GM21423 (cell line): ENCODE measurements around the gene CHN2.

ENCODE experiments used
- ATAC-seq: cut with Tn5 transposase; IDR thresholded peaks from one replicate; pipeline ENCODE4 v1.9.1; 2021; ENCODE audit warnings: mild to moderate bottlenecking, moderate library complexity; ENCODE audit not compliant: unreplicated experiment

Gene CHN2

GRCh38 chr7:29483219-29484104 lies 288.9 kb downstream of the CHN2 start:
- ATAC-seq: no peak

- no peak for ATAC-seq
These were observed 289.7 kb downstream of the CHN2 start for GRCh38 chr7:29484280-29484679.

- ATAC-seq: no peak
These were observed 291.0 kb downstream of the CHN2 start for GRCh38 chr7:29485339-29486190.

GRCh38 chr7:29486191-29486700 lies 291.7 kb downstream of the CHN2 start:
- no peak for ATAC-seq

GRCh38 chr7:29487424-29487823 lies 292.8 kb downstream of the CHN2 start:
- ATAC-seq: no peak

GRCh38 chr7:29488203-29488970 lies 293.8 kb downstream of the CHN2 start:
- no peak for ATAC-seq

- ATAC-seq: no peak
These were observed 294.4 kb downstream of the CHN2 start for GRCh38 chr7:29488977-29489376.

- ATAC-seq: no peak
These were observed 295.6 kb downstream of the CHN2 start for GRCh38 chr7:29490094-29490607.

- no peak for ATAC-seq
These were observed 299.8 kb downstream of the CHN2 start for GRCh38 chr7:29494350-29494749.

GRCh38 chr7:29495653-29496052 lies 301.1 kb downstream of the CHN2 start:
- no peak for ATAC-seq

GRCh38 chr7:29496355-29497020 lies 301.9 kb downstream of the CHN2 start:
- no peak for ATAC-seq

GRCh38 chr7:29499932-29500331 lies 305.4 kb downstream of the CHN2 start:
- no peak for ATAC-seq

GRCh38 chr7:29500719-29501118 lies 306.1 kb downstream of the CHN2 start:
- ATAC-seq: no peak

- no peak for ATAC-seq
These were observed 307.6 kb downstream of the CHN2 start for GRCh38 chr7:29502133-29502532.

GRCh38 chr7:29505931-29506330 lies 311.4 kb downstream of the CHN2 start:
- no peak for ATAC-seq

- no peak for ATAC-seq
These were observed 314.0 kb downstream of the CHN2 start for GRCh38 chr7:29508608-29509007.

GRCh38 chr7:29510028-29510427 lies 315.5 kb downstream of the CHN2 start:
- no peak for ATAC-seq

- ATAC-seq: no peak
These were observed 316.8 kb downstream of the CHN2 start for GRCh38 chr7:29511337-29511736.

GRCh38 chr7:29511851-29512250 lies 317.3 kb downstream of the CHN2 start:
- ATAC-seq: no peak

GRCh38 chr7:29516491-29516890 lies 321.9 kb downstream of the CHN2 start:
- ATAC-seq: no peak
